ENCODE data around the gene DCLK1.
"Not testable (repeated sequence)": the region's sequence is repeated elsewhere in the genome, so short reads cannot be mapped to it uniquely, and the experiment has no call there.

The DCLK1 gene

GRCh38 chr13:36086117-36086516, 45.1 kb downstream of the DCLK1 start:
- no peak for DNase-seq (ENCODE audit: low read depth)

GRCh38 chr13:36084131-36084530, 47.1 kb downstream of the DCLK1 start:
- DNase-seq (ENCODE audit: low read depth): no peak

- DNase-seq (ENCODE audit: low read depth): no peak
These were observed 48.4 kb downstream of the DCLK1 start for GRCh38 chr13:36082806-36083205.

DNA sequence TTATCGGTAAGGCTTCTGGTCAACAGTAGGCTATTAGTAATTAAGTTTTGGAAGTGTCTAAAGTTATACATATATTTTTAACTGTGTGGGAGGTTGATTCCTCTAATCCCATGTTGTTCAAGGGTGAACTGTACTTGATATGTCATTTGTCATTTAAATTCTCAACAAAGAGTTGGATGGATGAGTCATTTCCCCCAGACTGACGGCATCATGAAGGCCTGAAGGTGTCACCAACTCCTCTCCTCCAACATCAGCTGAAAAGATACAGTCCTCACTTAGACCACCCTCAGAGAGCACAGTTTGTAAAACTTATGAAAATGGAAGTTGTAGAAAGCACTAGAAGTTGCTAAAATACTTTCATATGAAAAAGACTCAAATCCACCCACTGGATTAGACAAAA, 48.8 kb downstream of the DCLK1 start:
- no peak for DNase-seq (ENCODE audit: low read depth)

GRCh38 chr13:36076211-36076610, 55.0 kb downstream of the DCLK1 start:
- DNase-seq (ENCODE audit: low read depth): no peak

GRCh38 chr13:36074659-36075058, 56.5 kb downstream of the DCLK1 start:
- no peak for DNase-seq (ENCODE audit: low read depth)

DNA sequence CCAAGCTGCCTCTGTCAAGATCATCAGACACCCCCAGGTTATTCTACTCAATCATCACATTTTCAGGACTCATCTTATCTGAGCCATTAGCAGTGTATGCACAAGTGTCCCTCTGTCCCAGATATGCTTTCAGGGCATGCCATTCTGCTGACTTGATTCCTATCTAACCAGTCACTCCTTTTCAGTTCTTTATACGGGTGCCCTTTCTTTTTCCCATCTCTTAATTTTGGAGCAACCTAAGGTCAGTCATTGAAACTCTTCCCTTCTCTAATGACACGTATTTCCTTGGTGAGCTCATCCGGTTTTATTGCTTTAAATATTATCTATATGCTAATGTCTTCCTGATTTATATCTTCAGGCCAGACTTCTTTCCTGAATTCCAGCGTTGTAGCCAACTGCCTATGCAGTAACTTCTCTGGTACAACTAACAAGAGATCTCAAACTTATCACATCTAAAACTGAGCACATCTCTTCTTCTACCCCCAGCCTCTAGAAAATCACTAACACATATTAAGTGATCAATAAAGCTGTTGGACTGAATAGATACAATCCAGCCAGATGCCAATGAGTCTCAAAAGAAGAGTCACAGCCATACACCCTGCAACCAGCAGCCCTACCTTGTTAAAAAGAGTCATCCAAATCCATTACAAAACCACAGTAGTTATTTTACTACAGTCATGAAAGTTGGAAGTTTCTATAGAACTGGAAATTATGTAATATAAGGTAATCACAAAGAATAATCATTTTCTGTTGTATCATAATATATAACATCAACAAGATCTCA, 58.8 kb downstream of the DCLK1 start:
- no peak for DNase-seq (ENCODE audit: low read depth)

DNA sequence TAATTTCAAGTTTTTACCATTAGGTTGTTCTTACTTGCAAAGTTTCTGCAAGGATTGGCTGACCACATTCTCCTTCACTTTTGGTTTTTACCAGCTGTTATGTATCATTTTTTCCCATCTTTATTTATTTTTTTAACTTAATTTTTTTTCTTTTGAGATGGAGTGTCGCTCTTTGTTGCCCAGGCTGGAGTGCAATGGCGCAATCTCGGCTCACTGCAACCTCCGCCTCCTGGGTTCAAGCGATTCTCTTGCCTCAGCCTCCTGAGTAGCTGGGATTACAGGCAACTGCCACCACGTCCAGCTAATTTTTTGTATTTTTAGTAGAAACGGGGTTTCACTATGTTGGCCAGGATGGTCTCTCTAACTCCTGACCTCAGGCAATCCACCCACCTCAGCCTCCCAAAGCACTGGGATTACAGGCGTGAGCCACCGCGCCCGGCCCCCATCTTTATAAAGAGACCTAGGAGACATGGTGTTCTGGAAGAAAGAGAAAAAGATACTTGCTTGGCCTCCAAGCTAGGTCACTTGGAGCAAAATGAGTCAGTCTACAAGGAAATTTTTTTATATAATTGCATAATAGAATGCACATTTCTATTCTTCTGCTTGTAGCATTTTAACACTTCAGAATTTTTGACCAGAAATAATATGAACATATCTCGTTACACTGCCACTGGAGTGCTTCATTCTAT, 60.5 kb downstream of the DCLK1 start:
- DNase-seq (ENCODE audit: low read depth): not testable (repeated sequence)

GRCh38 chr13:36069881-36070366, 61.3 kb downstream of the DCLK1 start:
- DNase-seq (ENCODE audit: low read depth): no peak

DNA sequence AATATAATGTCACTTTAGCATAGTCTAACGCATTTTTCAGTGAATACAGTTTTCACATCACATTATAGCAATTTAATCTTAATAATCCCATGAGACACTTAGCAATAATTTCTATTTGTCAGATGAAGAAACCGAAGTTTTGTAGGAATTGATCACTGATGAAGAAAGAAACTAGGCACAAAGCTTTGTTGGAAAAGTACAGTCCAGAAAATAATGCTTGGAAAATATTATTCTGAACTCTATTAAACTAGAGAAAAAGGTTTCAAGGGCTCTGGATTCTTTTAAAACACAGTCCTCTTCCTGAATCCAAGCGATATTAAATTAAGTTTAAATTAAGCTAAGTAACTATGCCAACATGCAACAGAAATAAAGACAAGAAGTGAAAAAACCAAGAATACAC, 62.2 kb downstream of the DCLK1 start:
- no peak for DNase-seq (ENCODE audit: low read depth)

DNA sequence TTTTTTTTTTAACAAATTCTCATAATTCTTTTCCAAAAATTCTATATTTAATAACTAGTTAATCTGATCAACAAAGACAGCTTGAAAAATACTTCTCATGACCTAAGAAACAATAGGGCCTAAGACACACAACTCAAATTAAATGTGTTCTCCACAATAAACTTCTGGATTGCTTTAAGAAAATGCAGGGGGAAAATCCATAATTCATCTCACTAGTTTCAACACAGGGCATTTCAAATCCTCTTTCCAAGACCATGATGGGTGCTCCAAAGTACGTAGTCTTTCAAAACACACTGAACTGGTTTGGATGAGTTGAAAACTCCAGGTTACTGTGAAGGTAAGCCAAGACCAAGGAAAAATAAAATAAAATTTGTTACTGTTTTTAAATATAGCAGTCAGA, 62.6 kb downstream of the DCLK1 start:
- DNase-seq (ENCODE audit: low read depth): no peak

GRCh38 chr13:36067746-36068381, 63.3 kb downstream of the DCLK1 start:
- DNase-seq (ENCODE audit: low read depth): no peak

DNA sequence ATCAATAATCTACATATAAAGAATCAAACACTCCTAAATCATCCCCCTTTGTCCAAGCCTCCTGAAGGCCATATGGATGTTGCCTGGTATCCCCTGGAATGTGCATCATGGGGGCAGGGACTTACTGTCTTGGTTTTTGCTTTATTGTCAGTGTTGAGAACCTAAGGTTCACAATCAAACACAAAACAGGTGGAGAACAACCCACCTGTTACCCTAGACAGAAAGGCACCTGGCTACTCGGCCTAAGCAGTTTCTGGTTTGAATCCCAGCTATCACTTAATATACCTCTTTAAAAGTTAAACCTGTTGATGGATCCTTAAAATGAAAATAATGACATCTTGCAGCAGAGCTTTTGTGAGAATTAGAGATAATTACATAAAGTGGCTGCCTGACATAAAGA, 68.9 kb downstream of the DCLK1 start:
- no peak for DNase-seq (ENCODE audit: low read depth)

DNA sequence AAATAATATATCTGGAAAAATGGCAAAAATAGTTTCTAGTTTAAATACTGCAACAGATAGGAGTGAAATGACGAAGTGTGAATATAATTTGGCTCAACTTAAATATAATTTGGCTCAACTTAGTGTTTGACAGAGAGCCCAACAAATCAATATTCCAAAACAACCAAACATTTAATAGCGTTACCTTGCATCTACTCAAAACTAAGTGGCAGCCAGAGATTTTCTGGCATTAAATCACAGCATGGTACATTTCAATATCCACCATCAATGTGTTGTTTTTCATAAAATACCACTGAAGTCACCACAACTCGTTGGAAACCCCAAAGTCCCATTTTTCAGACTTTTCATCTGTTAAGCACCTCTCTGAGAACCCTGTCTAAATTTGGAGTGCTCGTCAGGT, 69.6 kb downstream of the DCLK1 start:
- no peak for DNase-seq (ENCODE audit: low read depth)

GRCh38 chr13:36061054-36061453, 70.1 kb downstream of the DCLK1 start:
- DNase-seq (ENCODE audit: low read depth): no peak

- no peak for DNase-seq (ENCODE audit: low read depth)
These were observed 71.9 kb downstream of the DCLK1 start for GRCh38 chr13:36059321-36059720.

DNA sequence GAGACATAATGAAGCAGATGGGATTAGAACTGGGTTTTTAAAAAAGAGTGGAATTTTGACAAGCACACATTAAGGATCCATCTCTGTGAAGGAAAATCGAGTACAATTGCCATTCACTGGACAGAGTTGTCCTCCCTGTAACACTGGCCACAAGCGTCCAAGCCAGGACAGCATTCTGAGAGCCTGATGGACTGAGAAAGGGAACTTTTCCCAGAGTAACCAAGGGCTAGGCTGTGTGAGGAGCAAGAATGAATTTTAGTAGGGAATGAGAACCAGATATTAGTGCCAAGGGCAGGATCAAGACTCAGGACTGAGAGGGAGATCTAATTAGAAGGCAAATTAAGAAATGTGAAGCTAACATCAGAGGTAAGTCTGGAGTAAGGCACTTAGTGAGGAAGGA, 73.1 kb downstream of the DCLK1 start:
- no peak for DNase-seq (ENCODE audit: low read depth)

DNA sequence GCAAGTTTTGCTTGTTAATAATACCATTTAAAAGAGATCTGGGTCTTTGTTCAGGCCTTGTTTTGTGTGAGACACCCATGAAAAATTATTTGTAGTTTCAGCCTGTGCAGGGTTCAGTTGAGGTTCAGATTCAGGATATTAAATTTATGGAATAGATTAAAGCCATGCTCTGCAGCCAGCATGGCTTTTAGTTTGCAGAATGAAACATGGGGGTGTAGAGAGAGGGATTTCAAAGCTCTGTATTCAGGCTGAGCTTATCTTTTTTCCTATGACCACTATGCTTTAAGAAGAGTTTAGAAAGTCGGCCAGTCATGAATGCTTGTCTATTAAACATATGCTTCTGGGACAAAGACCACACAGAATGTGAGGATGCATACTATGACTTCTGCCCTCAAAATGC, 73.6 kb downstream of the DCLK1 start:
- no peak for DNase-seq (ENCODE audit: low read depth)

DNA sequence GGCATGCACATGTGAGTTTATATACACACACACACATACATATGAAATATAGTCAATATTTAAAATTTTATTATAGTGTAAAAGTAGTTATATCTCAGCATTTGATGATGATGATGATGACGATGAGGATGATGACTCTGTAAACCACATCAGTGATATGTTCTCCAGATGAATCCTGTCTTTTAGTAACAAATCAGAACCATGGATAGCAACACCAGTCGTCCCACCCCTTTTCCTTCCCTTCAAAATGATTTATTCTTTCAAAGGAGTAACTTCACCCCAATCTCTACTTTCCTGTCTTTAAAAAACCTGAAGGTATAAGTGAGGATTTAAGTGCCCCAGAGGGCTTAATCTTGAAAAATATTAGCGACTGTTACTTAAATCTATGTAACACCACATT, 74.1 kb downstream of the DCLK1 start:
- no peak for DNase-seq (ENCODE audit: low read depth)

- DNase-seq (ENCODE audit: low read depth): no peak
These were observed 75.8 kb downstream of the DCLK1 start for GRCh38 chr13:36055366-36055765.

GRCh38 chr13:36054041-36054440, 77.1 kb downstream of the DCLK1 start:
- no peak for DNase-seq (ENCODE audit: low read depth)

- DNase-seq (ENCODE audit: low read depth): no peak
These were observed 80.1 kb downstream of the DCLK1 start for GRCh38 chr13:36051082-36051481.

DNA sequence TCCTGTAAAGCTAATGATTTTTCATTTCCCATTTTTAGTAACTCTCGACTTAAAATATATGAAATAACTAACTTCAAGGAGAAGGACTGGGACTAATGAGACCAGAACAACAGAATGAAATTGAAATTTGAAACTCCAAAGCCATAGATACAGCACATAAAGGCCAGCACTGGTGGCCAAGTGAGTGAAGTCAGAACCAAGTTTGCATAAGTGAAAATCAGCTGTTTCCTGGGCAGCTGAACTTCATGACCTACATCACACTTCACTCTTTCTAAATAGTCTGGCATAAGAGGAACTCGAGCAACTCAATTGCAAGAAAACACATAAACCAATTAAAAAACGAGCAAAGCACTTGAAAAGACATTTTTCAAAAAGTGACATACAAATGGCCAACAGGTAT, 84.5 kb downstream of the DCLK1 start:
- no peak for DNase-seq (ENCODE audit: low read depth)
